ENCODE results near the gene LRRC3. TPM values are rescaled to one million over a fixed set of nuclear protein-coding genes. Genes with fewer than 3 reads are reported as not detected.
"Not testable (repeated sequence)": the region's sequence is repeated elsewhere in the genome, so short reads cannot be mapped to it uniquely, and the experiment has no call there.

LRRC3 gene
- total RNA-seq, 1 donor from 2014 or later = 3.7 TPM

DNA sequence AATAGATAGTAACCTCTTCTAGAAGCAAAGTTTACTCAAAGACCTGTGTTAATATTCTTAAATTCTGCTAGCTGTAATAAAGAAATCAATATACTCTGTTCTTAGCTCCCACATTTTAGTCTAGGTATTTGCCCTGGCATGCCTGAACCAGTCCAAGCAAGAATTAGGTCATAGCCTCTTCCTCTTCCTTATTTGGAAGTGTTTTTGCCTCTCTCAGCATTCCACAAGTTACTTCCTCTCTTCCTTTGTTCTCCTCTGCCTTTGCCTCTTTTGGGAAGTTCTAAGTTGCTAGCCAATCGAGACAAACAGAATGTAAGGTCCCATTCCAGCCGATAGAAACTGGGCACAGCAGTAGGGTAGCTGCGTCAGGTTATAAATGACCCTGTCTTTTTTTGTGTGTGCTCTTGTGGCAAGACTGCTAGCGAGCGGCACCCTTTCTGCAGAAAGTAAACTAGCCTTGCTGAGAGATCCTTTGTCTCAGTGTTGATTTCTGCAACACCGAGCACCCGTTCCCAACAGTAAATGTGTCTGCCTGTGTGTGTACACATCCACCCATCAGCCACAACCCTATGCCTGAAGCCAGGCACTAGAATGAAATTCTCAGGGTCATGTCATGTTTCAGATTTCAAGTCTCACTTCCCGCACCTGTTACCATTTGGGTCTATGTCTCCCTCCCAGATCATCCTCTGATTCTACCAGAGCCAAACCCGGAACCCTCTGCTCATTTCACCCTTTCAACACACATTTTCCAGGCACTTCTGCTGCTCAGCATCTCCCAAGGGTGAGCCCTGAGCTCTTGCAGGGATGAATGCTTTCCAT lies 37.5 kb downstream of the LRRC3 start:
- DNase-seq (ENCODE audit: low spot score in 2 of 2) (no peak), FAIRE-seq (no peak)

DNA sequence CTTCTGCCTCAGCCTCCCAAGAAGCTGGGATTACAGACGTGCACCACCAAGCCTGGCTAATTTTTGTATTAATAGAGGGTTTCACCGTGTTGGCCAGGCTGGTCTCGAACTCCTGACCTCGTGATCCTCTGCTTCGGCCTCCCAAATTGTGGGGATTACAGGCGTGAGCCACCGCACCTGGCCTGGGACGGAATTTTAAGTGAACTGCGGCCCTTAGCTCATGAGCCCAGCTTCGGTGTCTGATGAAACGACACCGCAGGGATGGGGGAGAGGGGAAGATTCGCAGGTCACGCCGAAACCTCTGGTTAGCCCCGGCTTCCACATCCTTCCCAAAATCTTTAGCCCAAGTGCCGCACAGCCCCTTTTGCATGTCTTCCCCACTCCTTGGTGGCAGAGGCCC lies 39.1 kb downstream of the LRRC3 start:
- FAIRE-seq (no peak), DNase-seq (ENCODE audit: low spot score in 2 of 2) (no peak)

DNA sequence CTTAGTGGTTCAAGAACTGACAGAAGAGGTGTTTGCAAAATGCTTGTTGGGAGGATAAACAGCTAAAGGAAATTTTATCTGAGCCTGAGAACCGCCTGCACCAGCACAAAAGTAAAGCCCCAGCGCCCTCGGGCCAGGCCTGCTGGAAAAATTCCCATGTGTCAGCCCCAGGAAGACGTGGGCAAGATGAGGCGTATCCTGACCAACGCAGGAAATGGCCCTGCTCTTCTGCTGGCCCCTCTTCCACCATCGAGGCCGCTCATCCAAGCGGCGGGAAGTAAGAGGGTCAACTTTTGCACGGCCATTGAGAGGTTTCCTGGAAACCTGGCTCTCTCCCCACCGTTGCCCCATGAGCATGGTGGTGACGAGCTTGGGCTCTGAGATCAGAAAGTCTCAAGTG lies 39.6 kb downstream of the LRRC3 start:
- no peak for DNase-seq (ENCODE audit: low spot score in 2 of 2)
- no peak for FAIRE-seq

DNA sequence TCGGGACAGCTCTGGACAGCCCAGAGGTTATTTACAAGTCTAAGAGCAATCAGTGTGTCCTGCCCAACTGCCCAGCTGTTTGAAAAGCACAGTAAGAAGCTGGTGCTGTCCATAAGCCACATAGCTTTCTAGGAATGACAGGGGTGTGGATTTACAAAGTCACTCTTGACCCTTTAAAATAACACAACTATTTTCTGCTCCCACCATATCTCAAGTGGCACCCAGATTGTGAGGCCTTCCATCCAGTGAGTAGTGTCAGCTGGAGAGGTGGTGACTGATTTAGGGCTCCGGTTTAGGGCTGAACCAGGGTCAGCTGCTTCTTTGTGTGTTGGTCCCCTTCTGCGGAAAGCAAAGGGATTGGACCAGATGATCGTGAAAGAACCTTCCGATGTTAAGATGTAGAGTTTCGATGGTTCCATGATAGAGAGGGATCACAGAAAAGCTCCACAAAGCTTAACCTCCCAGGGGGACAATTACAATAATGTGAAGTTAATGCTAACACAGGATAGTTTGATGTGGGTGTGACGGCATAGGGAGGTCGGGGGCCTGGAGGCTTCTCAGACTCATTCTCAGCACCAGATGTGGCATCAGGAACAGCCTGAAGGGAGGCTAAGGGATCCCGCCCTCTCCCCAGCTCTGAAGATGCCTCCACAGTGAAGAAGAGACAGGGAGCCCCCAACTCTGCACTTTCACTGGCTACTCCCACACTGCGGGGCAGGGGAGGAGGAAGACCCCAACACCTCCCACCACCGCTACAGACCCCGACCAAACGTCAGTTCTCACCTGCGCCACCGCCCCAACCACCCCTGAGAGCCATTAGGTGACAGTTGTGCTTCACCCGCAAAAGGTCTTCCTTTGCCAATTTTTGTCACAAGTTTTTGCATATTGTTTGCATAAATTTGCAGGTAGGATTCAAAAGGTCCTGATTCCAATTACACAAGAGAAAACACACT lies 40.6 kb downstream of the LRRC3 start:
- DNase-seq (ENCODE audit: low spot score in 2 of 2) = no peak
- no peak for FAIRE-seq

DNA sequence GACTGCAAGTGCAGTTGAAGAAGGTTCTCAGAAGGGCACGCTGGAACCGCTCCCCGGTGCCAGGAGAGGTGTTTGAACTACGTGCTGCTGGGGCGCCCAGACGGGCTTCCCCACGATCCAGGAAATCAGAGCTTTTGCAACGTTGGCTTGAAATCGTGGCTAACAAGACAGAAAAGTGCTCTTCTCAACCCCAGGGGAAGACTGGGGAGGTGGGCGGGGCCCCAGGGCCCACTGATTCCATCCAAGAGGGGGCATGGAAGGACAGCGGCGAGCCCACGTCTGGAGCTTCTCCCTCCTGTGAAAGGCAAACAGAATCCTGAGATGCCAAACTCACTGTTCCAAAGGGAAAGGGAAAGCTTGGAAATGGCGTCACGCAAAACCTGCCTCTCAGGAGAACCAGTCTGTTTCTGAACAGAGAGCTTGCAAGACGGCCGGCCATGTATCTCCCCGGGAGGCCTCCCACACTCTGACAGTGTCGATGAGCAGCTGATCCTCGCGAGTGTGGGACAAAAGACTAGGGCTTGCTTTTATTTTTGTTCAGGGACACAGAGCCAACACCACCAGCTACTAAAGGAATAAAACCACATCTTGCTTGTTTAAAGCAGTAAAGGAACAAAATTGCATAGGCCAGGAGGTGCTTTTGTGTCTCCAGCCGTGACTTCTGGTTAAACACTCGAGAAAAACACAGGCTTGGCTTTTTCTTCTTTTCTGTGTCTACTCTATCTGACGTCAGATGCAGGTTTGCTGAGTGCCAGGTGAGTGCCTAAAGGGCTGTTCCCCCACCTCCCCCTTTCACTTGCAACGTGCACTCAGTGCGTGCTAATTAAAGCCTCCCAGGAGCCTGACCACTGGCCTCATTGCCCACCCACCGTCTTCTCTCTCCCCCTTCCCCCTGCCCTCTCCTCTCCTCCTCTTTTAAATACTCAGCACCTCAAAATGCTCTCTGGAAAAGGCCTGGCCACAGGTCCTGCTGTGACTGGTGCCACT lies 41.5 kb downstream of the LRRC3 start:
- FAIRE-seq (no peak), DNase-seq (ENCODE audit: low spot score in 2 of 2) (no peak)

DNA sequence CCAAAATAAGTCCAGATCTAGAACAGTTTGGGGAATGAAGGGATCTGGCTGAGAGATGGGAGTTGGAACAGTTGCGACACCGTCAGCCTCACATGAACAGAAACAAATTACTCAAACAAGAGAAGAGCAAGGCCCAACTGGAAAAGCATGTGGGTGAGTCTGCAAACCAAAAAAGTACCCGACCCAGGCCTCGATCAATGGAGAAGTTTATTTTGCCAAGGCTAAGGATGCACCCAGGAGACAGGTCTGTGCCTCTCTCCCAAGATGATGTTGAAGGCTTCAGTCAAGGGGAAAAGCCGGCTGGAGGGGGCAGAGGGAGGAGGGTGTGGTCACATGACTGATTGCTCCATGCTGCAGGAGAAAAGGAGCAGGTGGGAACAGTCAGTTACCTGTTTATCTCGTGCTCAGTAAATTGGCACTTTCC lies 42.4 kb downstream of the LRRC3 start:
- DNase-seq (ENCODE audit: low spot score in 2 of 2) = no peak
- FAIRE-seq = no peak

DNA sequence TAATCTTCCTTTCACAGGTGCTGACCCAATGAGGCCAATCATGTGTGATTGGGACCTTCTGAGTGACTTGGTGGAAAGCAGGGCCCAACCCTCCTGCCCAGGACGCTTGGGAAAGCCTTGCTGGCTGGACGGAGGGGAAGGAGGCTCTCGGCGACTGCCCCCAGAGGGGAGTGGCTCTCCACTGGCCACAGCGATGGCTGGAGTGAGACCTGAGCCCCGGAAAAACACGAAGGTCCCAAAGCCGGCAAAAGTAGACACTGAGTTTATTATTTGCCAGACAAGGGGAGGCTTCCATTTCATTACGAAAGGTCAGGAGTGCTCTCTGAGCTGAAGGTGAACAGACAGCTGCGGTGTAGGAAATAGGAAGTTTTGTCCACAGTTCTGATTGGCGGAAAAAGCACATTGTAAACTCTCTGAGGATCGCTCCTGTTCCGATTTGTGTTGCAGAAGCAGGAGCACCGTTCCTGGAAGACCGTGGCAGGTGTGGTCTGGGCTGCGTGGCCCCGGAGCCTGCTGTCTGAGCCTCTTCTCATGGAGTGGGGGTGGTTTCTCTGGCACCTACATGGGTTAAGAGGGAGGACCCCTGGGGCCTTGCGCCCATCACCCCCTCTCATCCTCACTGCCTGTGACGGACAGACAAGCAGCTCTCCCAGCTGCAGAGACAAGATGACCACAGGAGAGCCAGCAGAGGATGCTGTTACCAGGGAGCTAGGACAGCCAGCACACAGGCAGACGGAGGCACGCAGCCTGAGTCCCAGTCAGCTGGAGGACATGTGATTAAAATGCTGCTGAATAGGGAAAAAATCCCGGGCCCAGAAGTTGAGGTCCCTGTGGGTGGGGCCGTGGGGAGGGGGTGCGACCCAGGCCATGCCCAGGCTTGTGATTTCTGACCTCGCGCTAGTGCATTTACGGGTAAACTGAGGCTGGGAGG lies 43.2 kb downstream of the LRRC3 start:
- no peak for FAIRE-seq

DNA sequence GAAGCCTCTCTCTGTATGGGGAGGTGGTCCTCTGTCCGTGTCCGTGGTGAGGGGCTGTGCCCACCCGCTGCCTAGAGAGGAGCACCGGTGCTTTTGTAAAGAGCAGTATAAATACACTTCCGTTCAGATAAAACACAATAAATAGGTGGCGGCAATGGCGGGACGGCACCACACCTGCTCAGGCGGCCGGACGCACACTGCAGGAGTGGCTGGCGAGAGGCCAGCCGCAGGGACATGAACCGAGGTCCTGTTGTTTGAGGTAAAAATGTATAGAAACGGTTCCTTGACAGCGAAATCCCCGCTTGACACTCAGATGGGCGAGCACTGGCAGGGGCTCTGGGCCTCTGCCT lies 43.9 kb downstream of the LRRC3 start:
- DNase-seq (ENCODE audit: low spot score in 2 of 2) (no peak), FAIRE-seq (no peak)

More for the DNA sequence above, 43.2 kb downstream of the LRRC3 start:
- DNase-seq (ENCODE audit: low spot score in 2 of 2) = no peak

DNA sequence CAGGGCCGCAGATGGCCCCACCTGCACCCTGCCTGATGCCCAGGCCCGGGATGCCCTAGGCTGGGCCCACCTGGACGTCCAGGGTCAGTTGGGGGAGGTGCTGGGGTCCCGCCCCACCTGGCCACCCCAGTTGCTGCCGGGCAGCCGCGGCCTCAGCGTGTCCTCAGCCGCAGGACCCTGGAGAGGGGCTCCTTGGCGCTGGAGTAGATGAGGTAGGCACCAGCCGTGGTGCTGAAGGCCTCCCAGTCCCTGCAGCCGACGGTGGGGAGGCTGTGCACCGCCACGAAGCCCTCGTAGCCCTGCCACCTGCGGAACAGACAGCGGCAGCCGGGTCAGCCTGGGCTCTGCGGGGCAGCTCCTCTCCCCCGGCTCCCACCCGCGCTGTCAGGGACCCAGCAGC lies 44.3 kb downstream of the LRRC3 start:
- DNase-seq (ENCODE audit: low spot score in 2 of 2) = no peak
- no peak for FAIRE-seq

DNA sequence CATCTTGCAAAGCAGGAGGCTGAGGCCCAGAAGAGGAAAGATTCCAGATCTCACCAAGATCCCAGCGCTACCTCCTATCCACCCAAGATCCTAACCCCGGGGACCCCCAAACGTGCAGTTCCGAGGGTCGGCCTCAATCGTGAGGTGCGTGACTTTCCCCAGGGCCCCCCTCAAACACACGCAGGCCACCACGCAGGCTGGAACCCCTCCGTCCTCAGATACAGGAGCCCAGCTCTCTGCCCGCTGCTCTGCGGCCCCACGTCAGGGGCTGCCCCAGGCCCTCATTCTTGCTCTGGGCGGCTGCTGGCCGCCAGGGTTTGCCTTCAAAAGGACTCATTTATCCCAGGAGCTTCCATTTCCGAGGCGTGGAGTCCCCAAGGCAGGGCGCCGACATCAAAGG lies 44.8 kb downstream of the LRRC3 start:
- no peak for DNase-seq (ENCODE audit: low spot score in 2 of 2)
- FAIRE-seq = no peak

DNA sequence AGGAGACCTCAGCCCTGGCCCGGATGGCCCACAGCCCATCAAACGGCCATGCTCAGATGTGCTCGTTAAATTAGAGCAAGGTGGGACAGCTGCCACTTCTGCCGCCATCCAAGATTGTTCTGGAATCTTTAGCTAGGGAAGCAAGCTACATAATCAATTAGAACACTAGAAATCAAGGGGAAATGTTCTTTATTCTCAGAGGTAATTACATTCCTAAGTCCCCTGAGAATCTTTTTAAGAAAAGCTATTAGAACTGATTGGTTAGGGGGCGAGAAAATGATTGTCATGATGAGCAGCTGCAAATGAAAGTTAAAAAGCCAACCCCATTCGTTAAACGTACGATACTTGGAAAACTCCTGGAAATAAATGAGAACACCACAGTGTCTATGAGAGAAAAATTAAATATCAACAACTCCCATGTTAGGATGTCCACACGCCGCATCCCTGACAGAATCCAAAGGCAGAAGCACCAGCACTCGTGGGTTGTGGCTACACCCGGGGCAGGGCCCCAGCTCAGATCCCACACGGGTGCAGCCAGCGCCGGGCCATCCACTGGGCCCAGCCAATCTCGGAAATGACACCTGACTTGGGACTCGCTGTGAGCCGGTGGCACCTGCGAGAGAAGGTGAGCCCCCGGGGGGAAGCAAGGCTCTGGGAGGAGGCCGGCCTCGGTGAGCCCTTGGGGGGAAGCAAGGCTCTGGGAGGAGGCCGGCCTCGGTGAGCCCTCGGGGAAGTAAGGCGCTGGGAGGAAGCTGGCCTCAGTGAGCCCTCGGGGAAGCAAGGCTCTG lies 47.1 kb downstream of the LRRC3 start:
- DNase-seq (ENCODE audit: low spot score in 2 of 2) (no peak), FAIRE-seq (no peak)

DNA sequence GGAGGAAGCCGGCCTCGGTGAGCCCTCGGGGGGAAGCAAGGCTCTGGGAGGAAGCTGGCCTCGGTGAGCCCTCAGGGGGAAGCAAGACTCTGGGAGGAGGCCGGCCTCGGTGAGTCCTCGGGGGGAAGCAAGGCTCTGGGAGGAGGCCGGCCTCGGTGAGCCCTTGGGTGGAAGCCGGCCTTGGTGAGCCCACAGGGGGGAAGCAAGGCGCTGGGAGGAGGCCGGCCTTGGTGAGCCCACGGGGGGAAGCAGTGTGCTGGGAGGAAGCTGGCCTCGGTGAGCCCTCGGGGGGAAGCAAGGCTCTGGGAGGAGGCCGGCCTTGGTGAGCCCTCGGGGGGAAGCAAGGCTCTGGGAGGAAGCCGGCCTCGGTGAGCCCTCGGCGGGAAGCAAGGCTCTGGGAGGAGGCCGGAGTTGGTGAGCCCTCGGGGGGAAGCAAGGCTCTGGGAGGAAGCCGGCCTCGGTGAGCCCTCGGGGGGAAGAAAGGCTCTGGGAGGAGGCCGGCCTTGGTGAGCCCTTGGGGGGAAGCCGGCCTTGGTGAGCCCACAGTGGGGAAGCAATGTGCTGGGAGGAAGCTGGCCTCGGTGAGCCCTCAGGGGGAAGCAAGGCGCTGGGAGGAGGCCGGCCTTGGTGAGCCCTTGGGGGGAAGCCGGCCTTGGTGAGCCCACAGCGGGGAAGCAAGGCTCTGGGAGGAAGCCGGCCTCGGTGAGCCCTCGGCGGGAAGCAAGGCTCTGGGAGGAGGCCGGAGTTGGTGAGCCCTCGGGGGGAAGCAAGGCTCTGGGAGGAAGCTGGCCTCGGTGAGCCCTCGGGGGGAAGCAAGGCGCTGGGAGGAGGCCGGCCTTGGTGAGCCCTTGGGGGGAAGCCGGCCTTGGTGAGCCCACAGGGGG lies 47.9 kb downstream of the LRRC3 start:
- DNase-seq (ENCODE audit: low spot score in 2 of 2); FAIRE-seq: not testable (repeated sequence)

DNA sequence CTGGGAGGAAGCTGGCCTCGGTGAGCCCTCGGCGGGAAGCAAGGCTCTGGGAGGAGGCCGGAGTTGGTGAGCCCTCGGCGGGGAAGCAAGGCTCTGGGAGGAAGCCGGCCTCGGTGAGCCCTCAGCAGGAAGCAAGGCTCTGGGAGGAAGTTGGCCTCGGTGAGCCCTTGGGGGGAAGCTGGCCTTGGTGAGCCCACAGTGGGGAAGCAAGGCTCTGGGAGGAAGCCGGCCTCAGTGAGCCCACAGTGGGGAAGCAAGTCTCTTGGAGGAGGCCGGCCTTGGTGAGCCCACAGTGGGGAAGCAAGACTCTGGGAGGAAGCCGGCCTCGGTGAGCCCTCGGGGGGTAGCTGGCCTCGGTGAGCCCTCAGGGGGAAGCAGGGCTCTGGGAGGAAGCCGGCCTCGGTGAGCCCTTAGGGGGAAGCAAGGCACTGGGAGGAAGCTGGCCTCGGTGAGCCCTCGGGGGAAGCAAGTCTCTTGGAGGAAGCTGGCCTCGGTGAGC lies 48.6 kb downstream of the LRRC3 start:
- FAIRE-seq = no peak
- DNase-seq (ENCODE audit: low spot score in 2 of 2) = no peak

DNA sequence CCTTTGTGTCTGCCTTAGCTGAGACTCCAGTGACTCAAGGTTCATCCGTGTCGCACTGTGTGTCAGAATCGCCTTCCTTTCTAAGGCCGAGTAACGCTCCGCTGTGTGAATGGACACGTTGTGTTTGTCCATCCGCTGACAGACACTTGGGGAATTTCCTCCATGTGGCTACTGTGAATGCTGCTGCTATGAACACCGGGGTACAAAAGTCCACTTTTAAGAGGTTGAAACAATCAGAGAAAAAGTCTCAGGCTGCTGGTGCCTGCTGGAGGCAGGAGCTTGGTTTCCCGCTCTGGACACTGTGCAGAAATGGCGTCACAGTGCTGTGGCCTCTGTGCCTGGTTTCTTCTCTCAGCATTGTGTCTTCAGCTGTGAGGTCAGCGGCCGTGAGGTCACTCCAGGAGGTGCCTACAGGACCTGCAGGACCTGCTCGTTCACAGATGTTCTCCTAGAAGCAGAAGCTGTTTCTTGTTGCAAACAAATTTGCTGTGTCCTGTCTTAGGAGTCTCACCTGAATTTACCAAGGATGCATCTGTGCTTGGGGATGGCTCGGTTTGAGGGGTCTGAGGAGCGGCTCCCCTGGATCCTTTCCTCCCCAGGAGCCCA lies 50.5 kb downstream of the LRRC3 start:
- FAIRE-seq (no peak), DNase-seq (ENCODE audit: low spot score in 2 of 2) (no peak)

DNA sequence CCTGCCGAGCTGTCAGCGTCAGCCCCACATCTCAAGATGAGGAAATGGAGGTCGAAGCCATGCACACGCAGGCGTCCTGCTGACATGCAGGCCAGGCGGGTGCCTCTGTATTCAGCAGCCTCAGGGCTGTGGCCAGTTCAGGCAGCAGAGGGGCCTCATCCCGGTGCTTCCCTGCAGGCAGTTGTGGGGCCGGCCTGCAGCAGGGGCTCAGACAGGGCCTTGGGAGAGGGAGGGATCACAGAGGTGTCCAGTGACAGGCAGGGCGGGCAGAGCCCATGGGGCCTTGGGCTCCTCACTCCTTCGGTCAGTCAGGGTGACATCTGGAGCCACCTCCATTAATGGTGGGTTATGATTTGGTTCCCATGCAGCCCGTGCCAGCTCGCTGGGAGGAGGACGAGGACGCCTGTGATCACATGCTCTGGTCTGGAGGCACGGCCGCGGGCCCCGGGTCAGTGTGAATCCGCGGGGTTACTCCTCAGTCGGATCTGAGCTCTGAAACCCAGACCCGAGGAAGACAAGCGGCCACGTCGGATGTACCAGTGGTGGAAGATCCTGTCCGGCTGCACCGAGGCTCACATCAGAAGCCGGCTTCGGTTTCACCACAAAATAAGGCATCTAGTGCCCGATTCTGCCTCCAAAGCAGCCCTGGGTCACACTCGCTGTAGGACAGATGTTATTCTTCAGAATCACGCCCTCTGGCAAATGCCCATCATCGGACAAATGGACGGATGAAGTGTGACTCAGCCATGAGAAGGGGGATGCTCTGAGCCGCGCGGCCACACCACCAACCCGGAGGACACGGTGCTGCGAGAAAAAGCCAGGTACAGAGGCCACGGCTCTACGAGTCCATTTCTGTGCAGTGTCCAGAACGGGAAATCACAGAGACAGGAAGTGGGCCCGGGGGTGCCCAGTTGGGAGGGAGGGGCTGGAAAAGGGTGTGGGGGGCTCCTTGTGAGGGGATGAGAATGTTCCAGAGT lies 51.3 kb downstream of the LRRC3 start:
- DNase-seq (ENCODE audit: low spot score in 2 of 2) (no peak), FAIRE-seq (no peak)

All from frontal cortex (tissue), 4 donors.